H9 (cell line): Measurements from ENCODE around the gene SPRR5. TPM values are rescaled to one million over a fixed set of nuclear protein-coding genes. Genes with fewer than 3 reads are reported as not detected.

ENCODE experiments used
- DNase-seq: peaks from one replicate; pipeline ENCODE4 v3.0.0-alpha.2; 2017
- H2AFZ ChIP-seq: one replicate; pipeline ENCODE4 v1.6.1; 2013; ENCODE audit warnings: mild to moderate bottlenecking, low read length, control low read depth, moderate library complexity
- H2AK5ac ChIP-seq: 2 replicates; pipeline ENCODE4 v1.6.1; 2013; ENCODE audit warnings: low read length, control low read depth, mixed read lengths; ENCODE audit not compliant: insufficient read length
- H2BK120ac ChIP-seq: one replicate; pipeline ENCODE4 v1.6.1; 2013; ENCODE audit warnings: low read depth, mild to moderate bottlenecking, low read length, control low read depth, inconsistent platforms; ENCODE audit not compliant: poor library complexity, severe bottlenecking
- H2BK12ac ChIP-seq: 2 replicates; pipeline ENCODE4 v1.6.1; 2013; ENCODE audit warnings: low read length, control low read depth, mixed read lengths, low read depth; ENCODE audit not compliant: insufficient read length
- H2BK15ac ChIP-seq: 2 replicates; pipeline ENCODE4 v1.6.1; 2013; ENCODE audit warnings: low read depth, low read length, control low read depth
- H2BK20ac ChIP-seq: one replicate; pipeline ENCODE4 v1.6.1; 2013; ENCODE audit warnings: low read depth, mild to moderate bottlenecking, low read length, control low read depth, inconsistent platforms; ENCODE audit not compliant: poor library complexity, severe bottlenecking
- H2BK5ac ChIP-seq: 2 replicates; pipeline ENCODE4 v1.6.1; 2013; ENCODE audit warnings: low read length, control low read depth, mixed read lengths; ENCODE audit not compliant: insufficient read length
- H3K14ac ChIP-seq: 2 replicates; pipeline ENCODE4 v1.6.1; 2013; ENCODE audit warnings: low read length, control low read depth; ENCODE audit not compliant: insufficient read depth
- H3K18ac ChIP-seq: 2 replicates; pipeline ENCODE4 v1.6.1; 2013; ENCODE audit warnings: low read depth, mild to moderate bottlenecking, mixed read lengths, low read length, control low read depth; ENCODE audit not compliant: insufficient read length
- H3K23ac ChIP-seq: 2 replicates; pipeline ENCODE4 v1.6.1; 2013; ENCODE audit warnings: low read length, control low read depth, mixed read lengths, low read depth; ENCODE audit not compliant: insufficient read length
- H3K23me2 ChIP-seq: 2 replicates; pipeline ENCODE4 v1.6.1; 2013; ENCODE audit warnings: low read depth, mild to moderate bottlenecking, mixed read lengths, low read length, control low read depth; ENCODE audit not compliant: insufficient read length, poor library complexity, severe bottlenecking
- H3K27ac ChIP-seq: 2 replicates; pipeline ENCODE4 v1.5.1; 2013; ENCODE audit warnings: low read length, control low read depth, mixed read lengths, low read depth; ENCODE audit not compliant: insufficient read length
- H3K27me3 ChIP-seq: 2 replicates; pipeline ENCODE4 v1.6.1; 2013; ENCODE audit warnings: low read length, control low read depth, inconsistent platforms; ENCODE audit not compliant: insufficient read depth
- H3K4ac ChIP-seq: 2 replicates; pipeline ENCODE4 v1.6.1; 2013; ENCODE audit warnings: low read depth, mild to moderate bottlenecking, control low read depth, inconsistent platforms, low read length, moderate library complexity
- H3K4me1 ChIP-seq: 2 replicates; pipeline ENCODE4 v1.6.1; 2013; ENCODE audit warnings: low read length, control low read depth, inconsistent platforms; ENCODE audit not compliant: insufficient read depth
- H3K4me2 ChIP-seq: 2 replicates; pipeline ENCODE4 v1.6.1; 2013; ENCODE audit warnings: low read length, control low read depth, mixed read lengths; ENCODE audit not compliant: insufficient read length, insufficient read depth
- H3K56ac ChIP-seq: 2 replicates; pipeline ENCODE4 v1.6.1; 2013; ENCODE audit warnings: low read depth, mild to moderate bottlenecking, mixed read lengths, low read length, control low read depth; ENCODE audit not compliant: insufficient read length
- H3K79me1 ChIP-seq: 2 replicates; pipeline ENCODE4 v1.6.1; 2013; ENCODE audit warnings: low read depth, mild to moderate bottlenecking, moderate library complexity, low read length, control low read depth, inconsistent platforms; ENCODE audit not compliant: insufficient read depth, poor library complexity, severe bottlenecking
- H3K79me2 ChIP-seq: 2 replicates; pipeline ENCODE4 v1.6.1; 2013; ENCODE audit warnings: low read length, control low read depth, inconsistent platforms; ENCODE audit not compliant: insufficient read depth
- H3K9ac ChIP-seq: 2 replicates; pipeline ENCODE4 v1.6.1; 2013; ENCODE audit warnings: low read length, control low read depth, mixed read lengths; ENCODE audit not compliant: insufficient read length; ENCODE audit errors: extremely low read depth
- H3K9me3 ChIP-seq: one replicate; pipeline ENCODE4 v1.6.1; 2013; ENCODE audit warnings: low read depth, low read length, inconsistent platforms; ENCODE audit not compliant: control insufficient read depth
- H3T11ph ChIP-seq: one replicate; pipeline ENCODE4 v1.6.1; 2013; ENCODE audit warnings: mild to moderate bottlenecking, low read length, control low read depth, inconsistent platforms
- H4K20me1 ChIP-seq: one replicate; pipeline ENCODE4 v1.6.1; 2013; ENCODE audit not compliant: control insufficient read depth, insufficient read length, insufficient read depth
- H4K5ac ChIP-seq: 2 replicates; pipeline ENCODE4 v1.6.1; 2013; ENCODE audit warnings: low read depth, mild to moderate bottlenecking, mixed read lengths, low read length, control low read depth; ENCODE audit not compliant: insufficient read length
- H4K8ac ChIP-seq: replicated peaks from 2 replicates; pipeline ENCODE4 v1.6.1; 2013; ENCODE audit warnings: low read length, control low read depth, mixed read lengths, low read depth; ENCODE audit not compliant: insufficient read length
- H4K91ac ChIP-seq: 2 replicates; pipeline ENCODE4 v1.6.1; 2013; ENCODE audit warnings: low read depth, mild to moderate bottlenecking, moderate library complexity, mixed read lengths, low read length, control low read depth; ENCODE audit not compliant: insufficient read length
- H3K27ac Mint-ChIP-seq, 3 experiments: 2 replicates in 2 of 3; 3 replicates in 1 of 3; pipeline ENCODE4 v1.8.0; 2020 to 2021; ENCODE audit warnings: mixed read lengths in 3 of 3, mild to moderate bottlenecking in 1 of 3, moderate library complexity in 1 of 3
- H3K27me3 Mint-ChIP-seq: 2 replicates; pipeline ENCODE4 v1.8.0; 2021; ENCODE audit warnings: low read depth, mild to moderate bottlenecking, moderate library complexity, mixed read lengths
- H3K36me3 Mint-ChIP-seq, 3 experiments: 2 replicates in 2 of 3; 3 replicates in 1 of 3; pipeline ENCODE4 v1.8.0; 2020 to 2021; ENCODE audit warnings: low read depth in 3 of 3, mixed read lengths in 3 of 3; ENCODE audit not compliant: insufficient read depth in 1 of 3
- H3K4me1 Mint-ChIP-seq, 2 experiments: 2 replicates each; pipeline ENCODE4 v1.8.0; 2020; ENCODE audit warnings: mixed read lengths in 2 of 2
- H3K4me3 Mint-ChIP-seq, 2 experiments: 2 replicates in 1 of 2; 3 replicates in 1 of 2; pipeline ENCODE4 v1.8.0; 2020 to 2021; ENCODE audit warnings: mild to moderate bottlenecking in 2 of 2, mixed read lengths in 2 of 2, moderate library complexity in 1 of 2
- H3K9me3 Mint-ChIP-seq, 2 experiments: 2 replicates in 1 of 2; 3 replicates in 1 of 2; pipeline ENCODE4 v1.8.0; 2020; ENCODE audit warnings: mild to moderate bottlenecking in 2 of 2, mixed read lengths in 2 of 2, moderate library complexity in 1 of 2
- WGBS: extraction: QIAGEN DNeasy Blood & Tissue Kit; methylation state at CpG from one replicate; pipeline ENCODE4 v1.1.7; 2013; ENCODE audit warnings: missing lambda C conversion rate, low lambda C conversion rate, mixed read lengths; ENCODE audit not compliant: insufficient read length; ENCODE audit errors: extremely low coverage; 5-methylcytosine and 5-hydroxymethylcytosine counted together
- total RNA-seq: library from RNA; stranded (reverse); gene quantifications from 2 replicates; pipeline ENCODE4 v1.2.1, GENCODE V29; 2021
- TF ChIP-seq, protein P1 (sequence below): fragments of 200-600 bp; sonication (generic); conservative IDR thresholded peaks from 3 replicates; pipeline ENCODE4 v1.8.0; 2021; ENCODE audit warnings: antibody characterized with exemption, mild to moderate bottlenecking

SPRR5 gene
- total RNA-seq, 1 experiment from 2014 or later = not detected

DNA sequence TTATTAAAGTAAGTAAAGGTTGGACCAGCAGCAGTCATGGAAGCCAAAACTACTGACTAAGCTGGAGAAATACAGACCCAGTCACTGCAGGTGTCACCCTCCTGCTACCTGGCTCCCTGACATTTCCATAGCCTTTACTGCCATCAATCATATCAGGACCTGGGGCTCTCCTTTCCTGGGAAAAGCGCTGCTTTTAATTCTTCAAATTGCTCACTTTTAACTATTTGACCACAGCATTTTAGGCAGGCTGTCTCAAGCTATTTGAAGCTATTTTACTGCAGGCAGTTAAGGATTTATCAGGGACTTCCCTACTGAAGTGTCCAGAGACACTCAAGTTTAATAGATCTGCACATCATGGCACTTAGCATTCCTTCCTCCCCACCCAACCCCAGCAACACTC lies 34.5 kb upstream of the SPRR5 start:
- Histone ChIP-seq H4K91ac (no peak overlapping the region), H3K79me1 (no peaks in the 10 kb centered on the region), H3K23ac (no peak overlapping the region), H3K4me1 (no peaks in the 10 kb centered on the region), H3K79me2 (no peaks in the 10 kb centered on the region), H3K9ac (no peak overlapping the region), H3K56ac (no peak overlapping the region), H3K18ac (no peak overlapping the region), H2BK12ac (no peak overlapping the region), H3T11ph (no peak overlapping the region), H4K8ac (no peak overlapping the region), H2AK5ac (no peak overlapping the region), H2BK15ac (no peak overlapping the region), H3K4ac (no peak overlapping the region), H3K4me2 (no peak overlapping the region), H3K27me3 (no peaks in the 10 kb centered on the region), H3K27ac (no peak overlapping the region), H2BK5ac (no peak overlapping the region), H4K20me1 (no peaks in the 10 kb centered on the region), H2BK120ac (no peak overlapping the region), H3K14ac (no peak overlapping the region), H2AFZ (no peak overlapping the region), H2BK20ac (no peak overlapping the region), H3K23me2 (no peaks in the 10 kb centered on the region), H4K5ac (no peak overlapping the region), H3K9me3 (no peaks in the 10 kb centered on the region)
- Mint-ChIP-seq H3K4me3 (no peak overlapping the region), H3K9me3 (peaks cover 63 to 82% of the 10 kb centered on the region in 2 experiments), H3K4me1 (no peaks in the 10 kb centered on the region), H3K27ac (no peak overlapping the region), H3K27me3 (peaks cover 8% of the 10 kb centered on the region), H3K36me3 (peaks cover 3 to 20% (median 5%) of the 10 kb centered on the region in 3 experiments; a peak in 4 of 7 replicates)
- DNase-seq = no peak
- TF ChIP-seq, protein P1, sequence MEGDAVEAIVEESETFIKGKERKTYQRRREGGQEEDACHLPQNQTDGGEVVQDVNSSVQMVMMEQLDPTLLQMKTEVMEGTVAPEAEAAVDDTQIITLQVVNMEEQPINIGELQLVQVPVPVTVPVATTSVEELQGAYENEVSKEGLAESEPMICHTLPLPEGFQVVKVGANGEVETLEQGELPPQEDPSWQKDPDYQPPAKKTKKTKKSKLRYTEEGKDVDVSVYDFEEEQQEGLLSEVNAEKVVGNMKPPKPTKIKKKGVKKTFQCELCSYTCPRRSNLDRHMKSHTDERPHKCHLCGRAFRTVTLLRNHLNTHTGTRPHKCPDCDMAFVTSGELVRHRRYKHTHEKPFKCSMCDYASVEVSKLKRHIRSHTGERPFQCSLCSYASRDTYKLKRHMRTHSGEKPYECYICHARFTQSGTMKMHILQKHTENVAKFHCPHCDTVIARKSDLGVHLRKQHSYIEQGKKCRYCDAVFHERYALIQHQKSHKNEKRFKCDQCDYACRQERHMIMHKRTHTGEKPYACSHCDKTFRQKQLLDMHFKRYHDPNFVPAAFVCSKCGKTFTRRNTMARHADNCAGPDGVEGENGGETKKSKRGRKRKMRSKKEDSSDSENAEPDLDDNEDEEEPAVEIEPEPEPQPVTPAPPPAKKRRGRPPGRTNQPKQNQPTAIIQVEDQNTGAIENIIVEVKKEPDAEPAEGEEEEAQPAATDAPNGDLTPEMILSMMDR = no peak
- no CpG with 5 or more reads among the region's 1 CpG for WGBS
